Measurements from ENCODE around the gene RTN4.

- no peak for TF ChIP-seq POLR2A (IDR thresholded peaks at IDR 0.05)
- TF ChIP-seq, protein P1, sequence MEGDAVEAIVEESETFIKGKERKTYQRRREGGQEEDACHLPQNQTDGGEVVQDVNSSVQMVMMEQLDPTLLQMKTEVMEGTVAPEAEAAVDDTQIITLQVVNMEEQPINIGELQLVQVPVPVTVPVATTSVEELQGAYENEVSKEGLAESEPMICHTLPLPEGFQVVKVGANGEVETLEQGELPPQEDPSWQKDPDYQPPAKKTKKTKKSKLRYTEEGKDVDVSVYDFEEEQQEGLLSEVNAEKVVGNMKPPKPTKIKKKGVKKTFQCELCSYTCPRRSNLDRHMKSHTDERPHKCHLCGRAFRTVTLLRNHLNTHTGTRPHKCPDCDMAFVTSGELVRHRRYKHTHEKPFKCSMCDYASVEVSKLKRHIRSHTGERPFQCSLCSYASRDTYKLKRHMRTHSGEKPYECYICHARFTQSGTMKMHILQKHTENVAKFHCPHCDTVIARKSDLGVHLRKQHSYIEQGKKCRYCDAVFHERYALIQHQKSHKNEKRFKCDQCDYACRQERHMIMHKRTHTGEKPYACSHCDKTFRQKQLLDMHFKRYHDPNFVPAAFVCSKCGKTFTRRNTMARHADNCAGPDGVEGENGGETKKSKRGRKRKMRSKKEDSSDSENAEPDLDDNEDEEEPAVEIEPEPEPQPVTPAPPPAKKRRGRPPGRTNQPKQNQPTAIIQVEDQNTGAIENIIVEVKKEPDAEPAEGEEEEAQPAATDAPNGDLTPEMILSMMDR (IDR thresholded peaks at IDR 0.05): no peak
Observed at GRCh38 chr2:54927085-54927750, 123.0 kb downstream of the RTN4 start.
